ENCODE data around the gene ARHGEF11.

ARHGEF11 gene

DNA sequence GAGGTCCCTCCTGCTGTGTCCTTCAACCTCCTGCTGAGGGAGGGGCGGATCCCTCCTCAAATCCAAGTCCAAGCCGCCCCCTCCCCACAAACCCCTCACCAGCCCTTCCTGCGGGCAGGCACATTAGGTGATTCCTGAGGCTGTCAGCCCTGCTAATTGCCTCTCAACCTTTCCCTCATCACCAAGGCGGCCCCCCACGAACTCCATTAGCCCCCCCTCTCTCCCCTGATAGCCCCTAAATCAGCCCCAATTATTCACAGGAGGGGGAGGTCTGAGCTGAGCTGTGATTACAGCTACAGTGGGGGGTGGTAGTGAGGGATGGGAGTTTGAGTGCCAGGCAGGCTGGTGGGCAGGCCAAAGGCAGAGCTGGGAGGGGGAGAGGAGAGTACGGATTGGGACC, 157.8 kb downstream of the ARHGEF11 start:
- DNase-seq, result no peak

DNA sequence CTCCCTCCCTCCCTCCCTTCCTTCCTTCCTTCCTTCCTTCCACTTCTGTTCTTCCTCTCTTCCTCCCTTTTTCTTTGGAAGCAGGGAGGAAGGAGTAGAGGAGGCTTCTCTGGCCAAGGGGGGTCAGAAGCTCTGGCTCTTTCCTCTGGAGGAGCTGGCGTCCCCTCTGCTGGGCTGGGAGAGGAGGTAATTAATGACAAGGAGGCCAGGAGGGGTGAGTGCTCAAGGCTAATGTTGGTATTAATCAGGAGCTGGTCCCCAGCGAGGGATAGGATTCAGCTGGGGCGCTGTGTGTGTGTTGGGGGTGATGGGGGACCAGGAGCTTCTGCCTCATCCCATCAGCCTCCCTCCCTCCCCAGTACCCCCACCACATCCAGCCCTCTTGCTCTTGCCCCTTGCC, 158.2 kb downstream of the ARHGEF11 start:
- DNase-seq, result no peak

DNA sequence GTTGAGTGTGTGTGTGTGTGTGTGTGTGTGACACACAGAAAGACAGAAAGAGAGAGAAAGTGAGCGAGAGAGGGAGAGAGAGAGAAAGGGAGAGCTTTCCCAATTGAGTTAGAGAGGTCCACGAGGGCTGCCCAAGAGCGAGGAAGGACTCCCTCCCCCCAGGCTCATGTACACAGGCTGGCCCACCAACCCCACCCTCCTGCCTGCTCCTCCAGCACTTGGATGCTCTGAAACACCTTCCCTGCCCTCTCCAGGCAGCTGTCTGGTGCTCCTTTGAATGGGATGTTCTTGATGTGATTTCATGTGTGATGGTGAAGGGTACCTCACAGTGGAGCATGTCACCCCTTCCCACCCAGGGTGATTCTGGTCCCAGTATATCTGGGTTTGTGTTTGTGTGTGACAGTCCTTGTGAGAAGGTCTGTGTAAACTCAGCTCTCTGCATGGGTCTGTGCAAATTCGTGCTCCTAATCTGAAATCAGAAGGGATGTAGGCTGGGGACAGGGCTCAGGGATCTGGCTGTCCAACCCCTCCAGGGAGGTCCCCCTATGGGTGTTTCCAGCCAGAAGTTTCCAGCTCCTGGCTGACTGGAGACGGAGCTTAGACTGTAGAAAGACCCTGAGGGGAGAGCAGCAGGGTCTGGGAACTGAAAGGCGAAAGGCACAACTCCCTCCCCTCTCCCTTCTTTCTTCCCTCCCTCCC, 158.8 kb downstream of the ARHGEF11 start:
- DNase-seq, result no peak

DNA sequence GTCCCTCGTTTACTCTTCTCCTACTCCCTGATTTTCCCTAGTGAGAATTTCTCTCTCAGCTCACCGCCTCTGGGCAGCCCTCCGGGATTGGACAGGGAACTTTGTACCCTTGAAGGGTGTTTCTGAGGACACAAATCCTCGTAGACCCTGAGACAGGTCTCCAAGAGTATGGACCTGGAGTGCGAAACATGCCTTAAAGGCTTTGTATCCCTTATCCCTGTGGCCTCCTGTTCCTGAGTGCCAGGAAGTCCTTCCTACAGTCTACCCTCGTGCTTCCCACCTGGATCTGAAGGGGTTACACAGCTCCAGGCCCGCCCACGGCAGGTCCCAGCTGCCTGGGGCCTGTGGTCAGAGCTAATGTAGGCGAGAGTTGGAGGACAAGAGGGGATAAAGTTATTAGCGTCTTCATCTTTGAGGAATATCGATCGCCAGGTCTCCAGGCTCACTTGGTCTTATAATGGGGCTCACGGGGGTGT, 159.6 kb downstream of the ARHGEF11 start:
- DNase-seq, result no peak

DNA sequence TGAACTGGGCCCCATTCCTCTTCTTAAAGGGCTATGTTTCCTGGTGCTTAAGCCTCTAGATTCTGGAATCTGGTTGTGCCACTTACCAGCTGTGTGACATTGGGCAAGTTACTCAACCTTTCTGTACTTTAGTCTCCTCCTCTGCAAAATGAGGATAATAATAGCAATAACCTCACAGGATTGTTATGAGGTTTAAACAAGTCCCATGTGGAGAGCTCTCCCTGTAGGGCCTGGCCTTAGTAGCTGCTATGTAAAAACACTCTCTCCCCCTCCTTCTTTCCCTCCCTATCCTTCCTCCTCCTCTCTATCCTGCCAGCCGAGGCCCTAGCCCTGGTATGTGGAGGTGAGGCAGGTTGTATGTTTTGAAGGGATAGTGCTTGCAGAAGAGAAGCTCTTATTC, 160.2 kb downstream of the ARHGEF11 start:
- no peak for DNase-seq
